NCI-H146 (cell line): ENCODE results near the gene SLC25A31.

ENCODE experiments used
- DNase-seq: peaks from one replicate; lab custom pipeline; 2025; lab: John Stamatoyannopoulos, UW

Gene SLC25A31

GRCh38 chr4:127777487-127777886, 47.3 kb downstream of the SLC25A31 start:
- no peak for DNase-seq

DNA sequence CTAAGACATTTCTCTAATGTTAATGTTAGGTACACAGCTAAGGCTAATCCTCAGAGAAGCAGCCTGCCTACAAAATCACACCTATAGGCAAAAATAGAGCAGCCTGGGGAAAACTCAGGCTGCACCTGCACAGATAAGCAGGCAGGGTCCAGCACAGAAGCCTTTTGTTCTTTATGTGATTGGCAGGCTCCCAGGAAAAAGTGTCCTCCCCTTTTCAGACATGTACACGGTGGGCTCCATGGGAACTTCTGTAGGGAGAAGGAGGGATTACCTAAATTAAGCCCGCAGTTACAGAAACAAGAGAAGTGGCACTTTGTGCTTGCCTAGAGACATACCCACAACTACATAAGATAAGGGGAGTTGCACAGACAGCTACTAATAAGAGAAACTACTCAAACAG, 47.9 kb downstream of the SLC25A31 start:
- peak; percentile 34 for DNase-seq

GRCh38 chr4:127780598-127780997, 50.4 kb downstream of the SLC25A31 start:
- no peak for DNase-seq

GRCh38 chr4:127781300-127782024, 51.3 kb downstream of the SLC25A31 start:
- peak; percentile 54 for DNase-seq

- peak; percentile 76 for DNase-seq
These were observed 51.8 kb downstream of the SLC25A31 start for GRCh38 chr4:127782025-127782274.

GRCh38 chr4:127782275-127783025, 52.2 kb downstream of the SLC25A31 start, which contains the start of gene HSPA4L:
TSS of gene HSPA4L (plus strand) at chr4:127782322. CDS start at chr4:127782551, 229 bp downstream.
- DNase-seq: peak; percentile 50

- peak; percentile 37 for DNase-seq
These were observed 53.0 kb downstream of the SLC25A31 start for GRCh38 chr4:127783026-127783769.

DNA sequence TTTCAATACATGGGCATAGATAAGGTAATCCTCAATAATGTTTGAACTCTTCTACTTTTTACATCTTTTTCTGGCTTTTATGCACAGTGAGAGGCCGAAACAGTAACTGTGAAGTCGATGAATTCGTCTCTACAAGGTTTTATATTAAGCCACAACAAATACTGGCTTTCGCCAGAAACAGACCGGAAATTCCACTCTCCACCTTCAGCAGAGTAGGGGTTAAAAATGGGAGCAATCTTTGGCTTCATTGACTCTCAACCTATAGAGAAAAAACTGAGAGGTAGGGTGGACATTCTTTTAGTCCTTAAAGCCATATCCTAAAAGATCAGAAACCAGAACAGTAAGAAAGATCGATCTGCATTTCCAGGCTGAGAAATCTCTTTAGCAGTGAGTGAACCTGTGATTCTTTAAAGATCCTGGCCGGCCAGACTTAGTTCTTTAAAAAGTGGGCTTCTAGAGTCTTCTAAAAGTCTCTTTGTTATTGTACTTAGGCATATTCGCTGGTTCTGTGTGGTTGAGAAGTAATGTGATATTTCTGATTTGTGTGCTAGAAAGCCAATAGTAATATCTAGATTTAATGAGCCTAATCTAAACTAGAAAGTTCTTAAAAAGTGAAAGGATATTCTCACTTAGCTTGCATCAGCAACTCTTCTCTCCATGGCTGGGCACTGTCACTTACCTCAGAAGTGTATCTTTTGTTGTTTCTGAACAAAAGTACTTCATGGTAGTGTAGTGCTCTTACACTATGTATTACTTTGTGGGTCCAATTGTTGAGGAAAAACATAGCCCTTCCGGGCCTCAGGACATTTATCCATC, 54.0 kb downstream of the SLC25A31 start:
- no peak for DNase-seq

GRCh38 chr4:127788517-127788916, 58.3 kb downstream of the SLC25A31 start:
- no peak for DNase-seq

- no peak for DNase-seq
These were observed 61.2 kb downstream of the SLC25A31 start for GRCh38 chr4:127791391-127791790.

DNA sequence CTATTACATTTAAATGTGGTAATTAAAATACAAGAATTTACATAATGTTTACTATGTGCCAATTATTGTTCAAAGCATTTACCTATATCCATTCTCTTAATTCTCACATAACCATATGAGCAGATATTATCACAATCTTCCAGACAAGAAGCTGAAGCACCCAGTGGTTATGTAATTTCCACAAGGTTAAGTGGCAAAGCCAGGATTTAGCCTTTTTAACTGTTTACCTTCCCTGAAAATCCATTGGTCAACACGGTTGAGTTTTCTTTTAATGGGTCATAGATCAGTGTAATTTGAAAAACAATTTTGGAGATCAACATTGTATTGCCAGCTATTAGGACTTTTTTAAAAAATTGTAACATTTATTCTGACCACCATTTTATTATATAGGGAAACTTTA, 63.3 kb downstream of the SLC25A31 start:
- no peak for DNase-seq

- DNase-seq: no peak
These were observed 69.5 kb downstream of the SLC25A31 start for GRCh38 chr4:127799711-127800110.

DNA sequence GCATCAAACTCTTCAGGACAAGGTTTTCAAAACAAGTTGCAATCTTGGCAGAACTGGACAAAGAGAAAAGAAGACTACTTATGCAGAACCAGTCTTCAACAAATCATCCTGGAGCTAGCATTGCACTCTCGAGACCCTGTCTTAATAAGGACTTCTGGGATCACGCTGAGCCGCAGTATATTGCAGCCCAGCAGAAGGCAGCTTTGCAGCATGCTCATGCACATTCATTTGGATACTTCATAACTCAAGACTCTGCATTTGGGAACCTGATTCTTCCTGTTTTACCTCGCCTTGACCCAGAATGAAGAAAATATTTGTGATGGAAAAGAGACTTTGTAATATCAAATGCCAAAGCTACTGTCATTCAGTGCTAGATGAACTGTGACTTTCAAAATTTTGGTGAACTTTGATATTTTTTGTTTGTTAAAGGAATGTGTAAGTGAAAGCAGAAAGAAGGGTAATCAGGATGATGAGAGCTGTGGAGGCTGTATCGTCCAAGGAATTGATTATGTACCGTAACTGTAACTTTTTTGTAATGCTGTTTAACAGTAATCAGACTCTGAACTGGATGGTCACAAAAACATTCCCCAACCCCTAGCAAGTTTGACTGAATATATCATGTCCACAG, 79.1 kb downstream of the SLC25A31 start:
- DNase-seq: no peak

- no peak for DNase-seq
These were observed 80.4 kb downstream of the SLC25A31 start for GRCh38 chr4:127810551-127810950.

DNA sequence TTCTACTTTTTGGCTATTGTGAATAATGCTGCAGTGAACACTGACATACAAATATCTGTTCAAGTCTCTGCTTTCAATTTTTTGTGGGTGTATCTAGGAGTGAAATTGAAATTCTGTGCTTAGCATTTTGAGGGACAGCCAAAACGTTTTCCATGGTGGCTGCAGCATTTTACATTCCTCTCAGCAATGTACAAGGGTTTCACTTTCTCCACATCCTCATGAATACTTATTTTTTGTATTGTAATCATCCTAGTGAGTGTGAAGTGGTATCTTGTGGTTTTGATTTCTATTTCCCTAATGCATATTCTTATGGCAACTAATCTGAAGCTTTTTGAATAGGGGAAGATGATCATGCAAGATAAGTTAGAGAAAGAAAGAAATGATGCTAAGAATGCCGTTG, 92.2 kb downstream of the SLC25A31 start:
- no peak for DNase-seq
